Inferior parietal cortex (tissue), 1 donor: ENCODE data around the gene PUSL1.
A peak's percentile ranks its signal among the peaks of the same experiment; 100 is the strongest.

Experiments used
- DNase-seq: peaks from one replicate; pipeline ENCODE4 v3.0.0-alpha.2; 2016; ENCODE audit errors: extremely low spot score

PUSL1 gene

GRCh38 chr1:1337793-1338147, 29.4 kb downstream of the PUSL1 start:
- no peak for DNase-seq

GRCh38 chr1:1338278-1338677, 29.9 kb downstream of the PUSL1 start:
- DNase-seq, result no peak

- no peak for DNase-seq
Observed at GRCh38 chr1:1340185-1340584, 31.8 kb downstream of the PUSL1 start.

- no peak for DNase-seq
Observed at GRCh38 chr1:1340791-1341548, 32.6 kb downstream of the PUSL1 start.

GRCh38 chr1:1341549-1342021, 33.2 kb downstream of the PUSL1 start:
- DNase-seq, result no peak

GRCh38 chr1:1342061-1342562, 33.7 kb downstream of the PUSL1 start:
- DNase-seq, result no peak

- DNase-seq, result no peak
Observed at GRCh38 chr1:1342584-1343115, 34.3 kb downstream of the PUSL1 start.

- no peak for DNase-seq
Observed at GRCh38 chr1:1343811-1344421, 35.5 kb downstream of the PUSL1 start.

GRCh38 chr1:1344655-1345361, 36.4 kb downstream of the PUSL1 start:
- no peak for DNase-seq

GRCh38 chr1:1345384-1345783, 37.0 kb downstream of the PUSL1 start:
- DNase-seq, result no peak

- DNase-seq, result no peak
Observed at GRCh38 chr1:1345860-1346500, 37.6 kb downstream of the PUSL1 start.

- no peak for DNase-seq
Observed at GRCh38 chr1:1346501-1346890, 38.1 kb downstream of the PUSL1 start.

GRCh38 chr1:1347026-1347595, 38.7 kb downstream of the PUSL1 start:
- DNase-seq, result no peak

GRCh38 chr1:1347663-1348419, 39.4 kb downstream of the PUSL1 start:
- no peak for DNase-seq

- no peak for DNase-seq
Observed at GRCh38 chr1:1348420-1349255, 40.2 kb downstream of the PUSL1 start.

- DNase-seq, result peak; percentile 29
Observed at GRCh38 chr1:1349256-1350012, 41.0 kb downstream of the PUSL1 start, which contains the start of gene DVL1. DVL1 (minus strand) TSS chr1:1349418; CDS start chr1:1349065, 353 bp downstream.

- DNase-seq, result no peak
Observed at GRCh38 chr1:1351511-1352427, 43.4 kb downstream of the PUSL1 start.
